CD4-positive, alpha-beta T cell (primary cell): Measurements from ENCODE around the gene CLIP2. TPM values are rescaled to one million over a fixed set of nuclear protein-coding genes. Genes with fewer than 3 reads are reported as not detected.
"Not testable (repeated sequence)": the region's sequence is repeated elsewhere in the genome, so short reads cannot be mapped to it uniquely, and the experiment has no call there.

Experiments used
- ATAC-seq: fragments of 200-7000 bp; cut with Tn5 transposase; one replicate; pipeline ENCODE4 v1.10.0; 2022; ENCODE audit warnings: mild to moderate bottlenecking; ENCODE audit not compliant: poor library complexity
- CTCF ChIA-PET: fragments of 350-600 bp; sonication (Branson Sonifier 250); formaldehyde crosslinking; loops from one replicate; lab custom pipeline; 2021; ENCODE audit warnings: antibody characterized with exemption, inconsistent platforms; lab: Charles Lee
- POLR2A ChIA-PET: fragments of 350-600 bp; sonication (Branson Sonifier 250); formaldehyde crosslinking; loops from one replicate; lab custom pipeline; 2021; ENCODE audit warnings: antibody characterized with exemption, inconsistent platforms; lab: Charles Lee
- DNase-seq, 14 experiments: peaks; one replicate each; pipeline ENCODE4 v3.0.0-alpha.2; 2013 to 2020; ENCODE audit warnings: mixed read lengths in 2 of 14
- H3K27ac ChIP-seq, 2 donors: one replicate each; pipeline versions ENCODE4 v1.5.1 to v1.7.0; 2013; ENCODE audit warnings: low read length in 2 of 2, low read depth in 1 of 2, mild to moderate bottlenecking in 1 of 2
- H3K27me3 ChIP-seq, 2 experiments: 1 replicate in 1 of 2; 2 replicates in 1 of 2; pipeline versions ENCODE4 v1.6.1 to v1.7.0; 2013; ENCODE audit warnings: low read length in 2 of 2, control low read depth in 1 of 2, mild to moderate bottlenecking in 1 of 2, moderate library complexity in 1 of 2; ENCODE audit not compliant: insufficient read depth in 2 of 2, control insufficient read depth in 1 of 2
- H3K36me3 ChIP-seq: one replicate; pipeline ENCODE4 v1.6.1; 2013; ENCODE audit warnings: low read length, control low read depth; ENCODE audit not compliant: insufficient read depth
- H3K4me1 ChIP-seq: one replicate; pipeline ENCODE4 v1.6.1; 2013; ENCODE audit warnings: low read length, control low read depth; ENCODE audit not compliant: insufficient read depth
- H3K4me3 ChIP-seq: one replicate; pipeline ENCODE4 v1.5.1; 2013; ENCODE audit warnings: mild to moderate bottlenecking, low read length, moderate library complexity
- H3K9me3 ChIP-seq, 2 experiments: 1 replicate in 1 of 2; 2 replicates in 1 of 2; pipeline versions ENCODE4 v1.6.1 to v1.7.0; 2013; ENCODE audit warnings: low read length in 2 of 2, mild to moderate bottlenecking in 2 of 2, control low read depth in 1 of 2, moderate library complexity in 1 of 2; ENCODE audit not compliant: control insufficient read depth in 1 of 2, insufficient read depth in 1 of 2
- H3K27ac Mint-ChIP-seq: one replicate; pipeline ENCODE4 v1.8.0; 2020; ENCODE audit warnings: mixed read lengths
- H3K27me3 Mint-ChIP-seq: one replicate; pipeline ENCODE4 v1.8.0; 2021; ENCODE audit warnings: mixed read lengths
- H3K36me3 Mint-ChIP-seq: one replicate; pipeline ENCODE4 v1.8.0; 2021; ENCODE audit warnings: low read depth, mixed read lengths
- H3K4me1 Mint-ChIP-seq: one replicate; pipeline ENCODE4 v1.8.0; 2021; ENCODE audit warnings: low read depth, mixed read lengths
- H3K4me3 Mint-ChIP-seq: one replicate; pipeline ENCODE4 v1.8.0; 2020; ENCODE audit warnings: mild to moderate bottlenecking, mixed read lengths
- H3K9me3 Mint-ChIP-seq: one replicate; pipeline ENCODE4 v1.8.0; 2020; ENCODE audit warnings: mixed read lengths
- CTCF ChIP-seq: fragments of 200-600 bp; IDR thresholded peaks from one replicate; pipeline ENCODE4 v1.8.0; 2022; ENCODE audit warnings: antibody characterized with exemption, mild to moderate bottlenecking
- intact Hi-C, 2 experiments: fragments of 100-400 bp; cut with DNase I in 1 of 2; cut with micrococcal nuclease in 1 of 2; formaldehyde crosslinking; loops; one replicate each; pipeline versions ENCODE4 v1.15.1 to v1.9.0; 2023 to 2025; cut with DNase I, micrococcal nuclease
- total RNA-seq, 174 experiments: library from RNA in 2 of 174; stranded (reverse) in 2 of 174; gene quantifications; one replicate each; pipeline ENCODE4 v1.2.3 and lab custom pipeline; 2021 to 2026

CLIP2 gene
- total RNA-seq, 2 experiments from 2014 or later, result 2.4 to 2.7 TPM

- H3K27me3 Mint-ChIP-seq, result no peaks in the 10 kb centered on the region
- H3K27me3 ChIP-seq, result no peaks in the 10 kb centered on the region
- CTCF ChIA-PET, result no interaction called here
- no peak overlapping the region for H3K27ac Mint-ChIP-seq
- no peaks in the 10 kb centered on the region for H3K9me3 Mint-ChIP-seq
- H3K9me3 ChIP-seq, result no peaks in the 10 kb centered on the region
- ATAC-seq, result no peak
- no peak overlapping the region for H3K4me3 Mint-ChIP-seq
- no peak overlapping the region for H3K27ac ChIP-seq
- no peaks in the 10 kb centered on the region for H3K36me3 ChIP-seq
- DNase-seq, result no peak
- POLR2A ChIA-PET, result no interaction called here
- H3K4me1 Mint-ChIP-seq, result no peaks in the 10 kb centered on the region
- no peak overlapping the region for H3K4me3 ChIP-seq
- no peaks in the 10 kb centered on the region for H3K4me1 ChIP-seq
- intact Hi-C loops, result no loop called here
- H3K36me3 Mint-ChIP-seq, result no peaks in the 10 kb centered on the region
- no peak for TF ChIP-seq CTCF
These were observed 60.4 kb downstream of the CLIP2 start for GRCh38 chr7:74349621-74350020.

- Histone ChIP-seq H3K9me3 (no peaks in the 10 kb centered on the region), H3K36me3 (no peaks in the 10 kb centered on the region), H3K27ac (no peak overlapping the region), H3K27me3 (no peaks in the 10 kb centered on the region), H3K4me3 (no peak overlapping the region), H3K4me1 (no peaks in the 10 kb centered on the region)
- H3K27ac Mint-ChIP-seq, result no peak overlapping the region
- POLR2A ChIA-PET, result no interaction called here
- CTCF ChIA-PET, result no interaction called here
- DNase-seq, result no peak
- H3K36me3 Mint-ChIP-seq, result no peaks in the 10 kb centered on the region
- no peaks in the 10 kb centered on the region for H3K4me1 Mint-ChIP-seq
- H3K4me3 Mint-ChIP-seq, result no peak overlapping the region
- intact Hi-C loops, result no loop called here
- no peak for TF ChIP-seq CTCF
- no peak for ATAC-seq
- H3K27me3 Mint-ChIP-seq, result no peaks in the 10 kb centered on the region
- H3K9me3 Mint-ChIP-seq, result no peaks in the 10 kb centered on the region
These were observed 61.5 kb downstream of the CLIP2 start for GRCh38 chr7:74350751-74351150.

DNA sequence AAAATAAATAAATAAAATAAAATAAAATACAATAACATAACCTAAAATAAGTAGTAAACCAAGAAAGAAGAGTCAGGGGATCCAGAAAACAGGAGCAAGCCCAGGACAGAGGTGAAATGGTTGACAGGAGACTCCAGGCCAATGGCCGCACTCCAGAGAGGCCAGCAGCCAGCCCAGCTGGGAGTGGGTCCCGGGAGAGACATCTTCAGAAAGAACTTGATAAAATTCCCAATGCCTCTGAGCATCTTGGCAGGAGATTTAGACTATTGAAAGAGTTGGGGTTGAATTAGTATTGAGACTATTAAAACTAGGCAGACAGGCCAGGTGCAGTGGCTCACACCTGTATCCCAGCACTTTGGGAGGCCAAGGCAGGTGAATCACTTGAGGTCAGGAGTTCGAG, 62.6 kb downstream of the CLIP2 start:
- intact Hi-C loops, result no loop called here
- H3K36me3 ChIP-seq, result no peaks in the 10 kb centered on the region
- no peak for ATAC-seq
- no peaks in the 10 kb centered on the region for H3K4me1 Mint-ChIP-seq
- no peaks in the 10 kb centered on the region for H3K4me1 ChIP-seq
- H3K27ac Mint-ChIP-seq, result no peak overlapping the region
- CTCF ChIA-PET, result no interaction called here
- no peak overlapping the region for H3K27ac ChIP-seq
- DNase-seq, result no peak
- TF ChIP-seq CTCF, result no peak
- no peak overlapping the region for H3K4me3 Mint-ChIP-seq
- no peaks in the 10 kb centered on the region for H3K36me3 Mint-ChIP-seq
- no peaks in the 10 kb centered on the region for H3K27me3 ChIP-seq
- POLR2A ChIA-PET, result interaction anchor here (0.7 kb wide), 1 partner anchor 1475 kb away, joined by 3 read pairs; no protein-coding TSS in a partner anchor
- H3K9me3 Mint-ChIP-seq, result no peaks in the 10 kb centered on the region
- H3K27me3 Mint-ChIP-seq, result no peaks in the 10 kb centered on the region
- no peak overlapping the region for H3K4me3 ChIP-seq
- peaks cover 0 to 9% of the 10 kb centered on the region in 2 experiments for H3K9me3 ChIP-seq

- H3K27me3 Mint-ChIP-seq, H3K36me3 Mint-ChIP-seq, H3K4me3 Mint-ChIP-seq, H3K27me3 ChIP-seq, H3K4me1 ChIP-seq, intact Hi-C loops, H3K36me3 ChIP-seq, DNase-seq, H3K27ac ChIP-seq, ATAC-seq, H3K9me3 Mint-ChIP-seq, H3K4me3 ChIP-seq, H3K4me1 Mint-ChIP-seq, H3K27ac Mint-ChIP-seq, POLR2A ChIA-PET: not testable (repeated sequence)
- peaks cover 0 to 14% of the 10 kb centered on the region in 2 experiments for H3K9me3 ChIP-seq
- CTCF ChIA-PET, result interaction anchor here (0.6 to 1.2 kb wide), 2 partner anchors 10 to 22 kb away, joined by 3 to 4 read pairs; no protein-coding TSS in a partner anchor
These were observed 63.4 kb downstream of the CLIP2 start for GRCh38 chr7:74352551-74353138.
